HL-60 (cell line): ENCODE results near the gene ANXA2.

Source experiments
- DNase-seq, 2 experiments: peaks; one replicate each; pipeline ENCODE4 v3.0.0-alpha.2; 2010 to 2020; ENCODE audit warnings: low read depth in 1 of 2, low spot score in 1 of 2
- H3K27ac ChIP-seq: fragments of 250-450 bp; sonication (Bioruptor Pico); replicated peaks from 2 replicates; pipeline ENCODE4 v1.5.1; 2020; ENCODE audit warnings: mild to moderate bottlenecking, moderate library complexity
- H3K27me3 ChIP-seq: fragments of 250-450 bp; sonication (Bioruptor Pico); 2 replicates; pipeline ENCODE4 v1.5.1; 2021; ENCODE audit warnings: mild to moderate bottlenecking, moderate library complexity; ENCODE audit not compliant: insufficient read depth, poor library complexity, severe bottlenecking
- H3K4me3 ChIP-seq: replicated peaks from 2 replicates; pipeline ENCODE4 v1.5.1; 2011; ENCODE audit warnings: mild to moderate bottlenecking, control low read depth, low read length; ENCODE audit not compliant: insufficient read depth
- GABPA ChIP-seq: IDR thresholded peaks from 2 replicates; pipeline ENCODE4 v1.6.1; 2012; ENCODE audit warnings: low read depth
- POLR2AphosphoS5 ChIP-seq: IDR thresholded peaks from 2 replicates; pipeline ENCODE4 v1.6.1; 2012; ENCODE audit warnings: low read depth
- SPI1 ChIP-seq: IDR thresholded peaks from 2 replicates; pipeline ENCODE4 v1.6.1; 2012; ENCODE audit warnings: low read depth, mild to moderate bottlenecking, borderline replicate concordance
- TF ChIP-seq, protein P1 (sequence below): IDR thresholded peaks from 2 replicates; pipeline ENCODE4 v1.6.1; 2012; ENCODE audit warnings: low read depth; ENCODE audit not compliant: insufficient replicate concordance
- TF ChIP-seq, protein P2 (sequence below): IDR thresholded peaks from one replicate; pipeline ENCODE4 v1.5.1; 2011; ENCODE audit warnings: low read length, control low read depth, inconsistent platforms; ENCODE audit not compliant: insufficient read depth

ANXA2 gene

DNA sequence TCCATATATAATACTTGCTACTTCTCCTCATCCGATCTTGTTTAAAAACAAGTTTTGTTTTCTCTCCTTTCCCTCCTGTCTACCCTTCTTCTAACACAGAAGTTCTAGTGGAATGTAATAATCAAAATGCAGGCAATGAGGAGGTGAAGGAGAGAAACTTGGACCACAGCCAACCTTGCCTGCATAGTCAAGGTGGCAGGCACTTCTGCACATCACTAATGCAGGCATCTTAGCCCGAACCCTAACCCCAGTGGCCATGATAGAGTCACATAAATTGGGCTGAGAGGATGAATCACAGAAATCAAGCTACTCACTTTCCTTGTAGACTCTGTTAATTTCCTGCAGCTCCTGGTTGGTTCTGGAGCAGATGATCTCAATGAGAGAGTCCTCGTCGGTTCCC lies 41.0 kb downstream of the ANXA2 start:
- H3K4me3 ChIP-seq: no peak overlapping the region
- TF ChIP-seq POLR2AphosphoS5 (no peak), SPI1 (no peak), GABPA (no peak)
- TF ChIP-seq, protein P1, sequence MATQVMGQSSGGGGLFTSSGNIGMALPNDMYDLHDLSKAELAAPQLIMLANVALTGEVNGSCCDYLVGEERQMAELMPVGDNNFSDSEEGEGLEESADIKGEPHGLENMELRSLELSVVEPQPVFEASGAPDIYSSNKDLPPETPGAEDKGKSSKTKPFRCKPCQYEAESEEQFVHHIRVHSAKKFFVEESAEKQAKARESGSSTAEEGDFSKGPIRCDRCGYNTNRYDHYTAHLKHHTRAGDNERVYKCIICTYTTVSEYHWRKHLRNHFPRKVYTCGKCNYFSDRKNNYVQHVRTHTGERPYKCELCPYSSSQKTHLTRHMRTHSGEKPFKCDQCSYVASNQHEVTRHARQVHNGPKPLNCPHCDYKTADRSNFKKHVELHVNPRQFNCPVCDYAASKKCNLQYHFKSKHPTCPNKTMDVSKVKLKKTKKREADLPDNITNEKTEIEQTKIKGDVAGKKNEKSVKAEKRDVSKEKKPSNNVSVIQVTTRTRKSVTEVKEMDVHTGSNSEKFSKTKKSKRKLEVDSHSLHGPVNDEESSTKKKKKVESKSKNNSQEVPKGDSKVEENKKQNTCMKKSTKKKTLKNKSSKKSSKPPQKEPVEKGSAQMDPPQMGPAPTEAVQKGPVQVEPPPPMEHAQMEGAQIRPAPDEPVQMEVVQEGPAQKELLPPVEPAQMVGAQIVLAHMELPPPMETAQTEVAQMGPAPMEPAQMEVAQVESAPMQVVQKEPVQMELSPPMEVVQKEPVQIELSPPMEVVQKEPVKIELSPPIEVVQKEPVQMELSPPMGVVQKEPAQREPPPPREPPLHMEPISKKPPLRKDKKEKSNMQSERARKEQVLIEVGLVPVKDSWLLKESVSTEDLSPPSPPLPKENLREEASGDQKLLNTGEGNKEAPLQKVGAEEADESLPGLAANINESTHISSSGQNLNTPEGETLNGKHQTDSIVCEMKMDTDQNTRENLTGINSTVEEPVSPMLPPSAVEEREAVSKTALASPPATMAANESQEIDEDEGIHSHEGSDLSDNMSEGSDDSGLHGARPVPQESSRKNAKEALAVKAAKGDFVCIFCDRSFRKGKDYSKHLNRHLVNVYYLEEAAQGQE: no peak
- TF ChIP-seq, protein P2, sequence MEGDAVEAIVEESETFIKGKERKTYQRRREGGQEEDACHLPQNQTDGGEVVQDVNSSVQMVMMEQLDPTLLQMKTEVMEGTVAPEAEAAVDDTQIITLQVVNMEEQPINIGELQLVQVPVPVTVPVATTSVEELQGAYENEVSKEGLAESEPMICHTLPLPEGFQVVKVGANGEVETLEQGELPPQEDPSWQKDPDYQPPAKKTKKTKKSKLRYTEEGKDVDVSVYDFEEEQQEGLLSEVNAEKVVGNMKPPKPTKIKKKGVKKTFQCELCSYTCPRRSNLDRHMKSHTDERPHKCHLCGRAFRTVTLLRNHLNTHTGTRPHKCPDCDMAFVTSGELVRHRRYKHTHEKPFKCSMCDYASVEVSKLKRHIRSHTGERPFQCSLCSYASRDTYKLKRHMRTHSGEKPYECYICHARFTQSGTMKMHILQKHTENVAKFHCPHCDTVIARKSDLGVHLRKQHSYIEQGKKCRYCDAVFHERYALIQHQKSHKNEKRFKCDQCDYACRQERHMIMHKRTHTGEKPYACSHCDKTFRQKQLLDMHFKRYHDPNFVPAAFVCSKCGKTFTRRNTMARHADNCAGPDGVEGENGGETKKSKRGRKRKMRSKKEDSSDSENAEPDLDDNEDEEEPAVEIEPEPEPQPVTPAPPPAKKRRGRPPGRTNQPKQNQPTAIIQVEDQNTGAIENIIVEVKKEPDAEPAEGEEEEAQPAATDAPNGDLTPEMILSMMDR: no peak
- no peak overlapping the region for H3K27ac ChIP-seq
- no peaks in the 10 kb centered on the region for H3K27me3 ChIP-seq
- DNase-seq: no peak

DNA sequence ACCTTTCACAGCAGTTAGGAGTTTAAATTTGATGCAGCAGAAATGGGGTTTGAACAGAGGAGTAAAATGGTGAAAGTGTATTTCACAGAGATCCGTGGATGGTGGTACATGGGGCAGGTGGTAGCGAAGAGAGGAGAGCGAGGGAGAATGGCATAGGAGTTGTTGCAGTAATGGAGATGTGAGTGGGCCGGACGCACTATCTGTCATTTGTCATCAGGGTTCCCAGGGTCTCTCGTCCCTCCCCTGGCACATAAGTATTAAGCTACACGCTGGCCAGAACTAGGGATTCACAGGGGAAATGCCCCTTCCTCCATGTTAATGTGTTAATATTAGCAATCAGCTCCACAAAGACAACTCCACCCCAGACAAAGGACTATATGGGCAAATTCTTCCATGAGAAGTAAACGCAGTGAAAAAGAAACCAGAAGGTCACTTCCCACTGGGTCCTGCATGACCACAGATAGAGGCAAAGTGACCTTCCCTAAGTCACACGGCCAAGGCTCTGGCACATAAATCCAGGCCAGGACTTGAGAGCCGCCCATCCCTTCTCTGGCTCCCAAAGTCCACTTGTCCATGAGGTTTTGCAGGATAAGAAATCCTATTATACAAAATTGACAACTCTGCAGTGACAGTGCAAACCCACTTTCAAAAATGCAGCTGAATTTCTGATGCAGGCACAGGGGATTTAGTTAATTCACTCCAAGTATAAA lies 42.5 kb downstream of the ANXA2 start:
- H3K27ac ChIP-seq: no peak overlapping the region
- H3K27me3 ChIP-seq: no peaks in the 10 kb centered on the region
- no peak for DNase-seq
- H3K4me3 ChIP-seq: no peak overlapping the region
- TF ChIP-seq, protein P1: no peak
- TF ChIP-seq POLR2AphosphoS5 (no peak), SPI1 (no peak), GABPA (no peak)
- TF ChIP-seq, protein P2: no peak

DNA sequence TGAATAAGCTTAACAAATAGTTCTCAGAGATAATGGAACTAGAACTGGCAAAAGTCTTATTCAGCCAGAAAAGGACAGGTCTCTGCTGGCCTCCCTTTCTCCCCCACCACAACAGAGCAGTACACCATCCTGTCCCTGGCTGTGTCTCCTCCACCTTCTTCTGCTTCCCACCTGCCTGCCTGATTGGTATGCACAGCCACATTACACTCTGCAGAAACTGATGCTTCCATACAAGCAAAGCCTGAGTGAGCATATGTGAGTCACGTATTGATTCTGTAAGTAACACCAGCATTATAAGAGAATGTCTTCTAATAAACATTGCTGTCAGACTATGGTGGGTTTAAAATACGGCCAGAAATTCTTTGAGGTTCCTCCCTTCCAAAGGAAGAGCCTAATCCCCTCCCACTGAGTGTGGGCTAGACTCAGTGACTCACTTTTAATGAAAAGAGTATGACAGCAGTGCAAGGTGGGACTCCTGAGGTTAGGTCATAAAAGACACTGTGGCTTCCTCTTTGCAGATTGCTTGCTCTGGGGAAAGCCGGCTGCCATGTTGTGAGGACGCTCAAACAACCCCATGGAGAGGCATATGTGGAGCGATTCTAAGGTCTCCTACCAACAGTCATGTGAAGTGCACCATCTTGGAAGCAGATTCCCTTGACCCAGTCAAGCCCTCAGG lies 44.4 kb downstream of the ANXA2 start:
- H3K4me3 ChIP-seq: no peak overlapping the region
- DNase-seq: no peak
- no peaks in the 10 kb centered on the region for H3K27me3 ChIP-seq
- no peak overlapping the region for H3K27ac ChIP-seq
- no peak for TF ChIP-seq POLR2AphosphoS5
- TF ChIP-seq SPI1: no peak
- TF ChIP-seq, protein P2: no peak
- TF ChIP-seq, protein P1: no peak
- no peak for TF ChIP-seq GABPA
